M059J (cell line): ENCODE data around the gene MSANTD2. TPM values are rescaled to one million over a fixed set of nuclear protein-coding genes. Genes with fewer than 3 reads are reported as not detected.

Source experiments
- DNase-seq: peaks from one replicate; pipeline ENCODE4 v3.0.0-alpha.2; 2012; ENCODE audit warnings: low read depth
- total RNA-seq: library from RNA; depleted of rRNA; stranded (reverse); fragments of >200 nt; shearing (Covaris generic); gene quantifications from 2 replicates; pipeline ENCODE4 v1.2.3, GENCODE V29; 2014

The MSANTD2 gene
- total RNA-seq, 1 experiment from 2014 or later, result 14.1 TPM

DNA sequence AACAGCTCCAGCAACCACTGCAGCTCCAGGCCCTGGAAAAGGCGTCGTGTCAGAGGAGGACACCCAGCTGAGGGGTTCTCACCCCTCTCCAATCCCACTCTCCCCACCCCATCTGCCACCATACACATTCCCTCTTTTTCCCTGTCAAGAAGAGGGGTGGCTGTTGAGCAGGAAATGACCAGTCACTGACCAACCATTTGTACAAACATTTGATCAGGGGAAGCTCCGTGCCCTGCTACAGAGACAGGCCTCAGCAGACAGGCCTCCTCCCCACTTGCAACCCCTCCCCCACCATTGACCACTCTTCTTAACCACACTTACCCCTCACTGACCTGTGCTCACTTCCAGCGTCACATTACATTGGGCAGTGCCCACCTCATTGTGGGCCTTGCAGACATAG lies 45.9 kb downstream of the MSANTD2 start:
- DNase-seq, result peak; percentile 67

DNA sequence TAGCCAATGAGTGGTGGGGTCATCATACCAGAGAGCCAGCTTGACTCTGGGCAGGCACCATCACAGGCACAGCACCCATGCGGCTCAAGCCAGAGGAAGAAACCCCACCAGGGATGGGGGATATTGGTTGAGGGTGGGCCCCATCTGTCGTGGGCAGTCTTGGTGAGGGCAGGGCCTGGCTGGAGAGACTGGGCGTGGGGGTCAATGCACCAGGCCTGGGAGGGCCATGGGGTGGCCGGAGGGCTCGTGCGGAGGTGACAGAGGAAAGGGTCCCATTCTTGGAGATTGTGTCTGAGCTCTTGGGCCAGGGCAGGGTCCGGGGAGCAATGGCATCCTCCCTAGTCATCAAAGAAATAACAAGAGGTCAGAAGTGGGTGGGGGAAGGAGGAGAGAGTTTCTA lies 46.6 kb downstream of the MSANTD2 start:
- no peak for DNase-seq

DNA sequence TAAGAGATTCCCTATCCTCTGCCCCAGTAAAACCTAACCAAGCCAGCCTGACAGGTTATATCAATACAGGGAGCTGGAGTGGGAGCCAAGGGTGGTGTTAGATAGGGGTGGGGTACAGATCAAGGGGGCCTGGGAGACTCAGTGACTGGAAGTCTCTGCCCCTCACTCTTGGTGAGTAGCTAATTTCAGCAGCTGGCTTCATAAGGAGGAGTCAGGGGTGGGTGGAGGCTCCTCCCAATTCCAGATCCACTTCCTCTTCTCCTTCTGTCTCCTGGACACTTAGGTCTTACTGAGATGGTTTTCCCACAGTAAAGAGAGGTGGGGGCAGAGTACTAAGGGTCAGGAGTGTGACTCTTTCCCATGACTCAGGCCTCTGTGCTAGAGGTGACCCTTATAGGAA lies 47.0 kb downstream of the MSANTD2 start:
- DNase-seq, result no peak

DNA sequence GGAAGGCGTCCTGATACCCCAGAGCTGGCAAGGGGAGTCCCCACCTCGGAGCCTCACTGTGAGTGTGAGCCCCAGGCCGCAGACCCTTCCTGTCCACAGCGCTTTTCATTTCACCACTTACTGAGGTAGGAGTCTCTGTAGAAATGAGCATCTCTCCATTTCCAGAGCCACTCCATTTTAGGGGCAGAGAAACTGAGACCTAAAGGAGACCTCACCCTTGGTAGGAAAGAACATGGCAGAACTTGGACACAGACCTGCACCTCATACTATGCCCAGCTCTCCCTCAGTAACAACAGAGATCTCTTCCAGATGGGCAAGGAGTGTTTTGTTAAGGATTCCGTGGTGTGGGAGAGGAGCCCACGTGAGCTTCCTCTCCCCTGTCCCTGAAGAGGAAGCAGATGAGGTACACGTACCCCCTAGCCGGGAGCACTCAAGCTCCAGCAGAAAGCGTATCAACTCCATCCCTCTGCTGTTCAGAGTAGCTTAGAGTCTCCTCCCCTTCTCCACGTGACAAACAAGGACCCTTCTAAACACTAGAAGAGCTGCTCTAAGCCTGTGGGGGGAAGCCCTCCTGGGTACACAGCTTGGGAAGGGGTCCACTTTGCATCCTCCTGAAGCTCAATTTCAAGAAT lies 47.6 kb downstream of the MSANTD2 start:
- no peak for DNase-seq

- no peak for DNase-seq
Measured at GRCh38 chr11:124751741-124752470, 48.3 kb downstream of the MSANTD2 start, which contains the start of gene VSIG2. TSS of gene VSIG2 (minus strand) at chr11:124752255. CDS start at chr11:124752137, 118 bp downstream.

- no peak for DNase-seq
Measured at GRCh38 chr11:124751391-124751740, 48.8 kb downstream of the MSANTD2 start.

DNA sequence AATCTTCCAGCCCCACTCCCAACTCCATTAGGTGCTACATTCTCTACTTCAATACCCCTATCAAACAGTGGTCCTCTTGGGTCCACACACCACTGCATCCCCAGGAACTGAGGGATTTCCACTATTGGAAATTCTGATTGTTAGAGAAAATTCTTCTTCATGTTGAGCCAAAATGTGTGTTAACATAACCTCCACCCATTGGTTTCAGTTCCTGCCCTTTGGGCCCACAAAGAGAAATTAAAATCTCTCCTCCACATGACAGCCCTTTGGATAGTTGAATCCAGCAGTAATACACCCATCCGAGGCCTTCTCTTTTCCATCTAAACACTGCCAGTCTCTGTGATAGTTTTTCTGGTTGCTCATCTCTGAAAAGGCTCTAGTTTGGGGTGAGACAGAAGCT lies 50.3 kb downstream of the MSANTD2 start:
- DNase-seq, result no peak

DNA sequence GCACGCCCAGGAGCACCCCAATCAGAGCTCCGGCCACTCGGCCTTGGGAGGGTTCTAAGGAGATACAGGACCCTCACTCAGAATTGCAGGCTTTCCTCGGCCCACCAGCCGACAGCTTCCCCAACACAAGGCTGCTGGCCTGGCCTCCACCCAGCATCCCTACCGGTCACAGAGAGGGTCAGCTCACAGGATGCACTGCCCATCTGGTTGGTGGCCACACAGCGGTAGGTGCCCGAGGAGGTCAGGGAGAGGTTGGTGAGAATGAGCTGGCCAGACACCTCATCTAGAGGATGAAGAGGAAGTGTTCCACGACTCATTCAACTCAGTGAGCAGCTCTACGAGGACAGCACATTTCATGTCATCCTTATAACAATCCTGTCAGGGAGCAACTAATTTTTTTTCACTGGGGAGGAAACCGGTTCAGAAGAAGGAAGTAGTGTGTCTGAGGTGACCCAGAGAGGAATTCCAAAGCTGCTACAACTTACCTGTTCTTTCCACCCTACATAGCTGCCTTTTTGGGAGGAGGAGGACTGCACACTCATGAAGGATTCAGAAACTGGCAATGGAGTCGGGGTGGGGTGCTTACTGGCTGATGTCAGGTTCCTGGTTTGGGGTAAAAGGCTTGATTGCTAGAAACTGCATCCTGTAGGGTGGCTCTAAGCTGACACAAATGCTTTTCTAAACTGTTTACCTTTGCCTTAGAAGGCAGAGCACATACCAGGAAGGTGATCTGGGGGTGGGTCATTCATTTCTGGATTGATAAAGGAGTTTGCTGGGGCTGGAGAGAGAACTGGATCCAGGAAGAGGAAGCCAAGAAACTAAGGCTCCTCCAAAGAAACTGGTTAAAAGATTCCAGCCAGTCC lies 51.5 kb downstream of the MSANTD2 start:
- peak; percentile 83 for DNase-seq

DNA sequence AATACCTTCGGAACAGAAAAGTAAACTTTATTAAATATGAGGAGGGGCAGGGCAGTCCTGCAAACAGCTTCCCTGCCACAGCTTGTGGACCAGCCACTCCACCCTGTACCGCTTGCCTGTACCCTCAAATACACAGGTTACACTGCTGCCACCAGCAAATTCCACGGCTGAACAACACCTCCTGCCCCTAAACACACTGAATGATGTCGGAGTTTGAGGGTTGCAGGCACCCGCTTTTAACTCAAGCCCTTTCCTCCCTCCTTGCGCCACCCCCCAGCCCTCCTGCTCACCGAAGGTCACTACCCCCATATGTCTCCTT lies 52.1 kb downstream of the MSANTD2 start:
- DNase-seq, result no peak

DNA sequence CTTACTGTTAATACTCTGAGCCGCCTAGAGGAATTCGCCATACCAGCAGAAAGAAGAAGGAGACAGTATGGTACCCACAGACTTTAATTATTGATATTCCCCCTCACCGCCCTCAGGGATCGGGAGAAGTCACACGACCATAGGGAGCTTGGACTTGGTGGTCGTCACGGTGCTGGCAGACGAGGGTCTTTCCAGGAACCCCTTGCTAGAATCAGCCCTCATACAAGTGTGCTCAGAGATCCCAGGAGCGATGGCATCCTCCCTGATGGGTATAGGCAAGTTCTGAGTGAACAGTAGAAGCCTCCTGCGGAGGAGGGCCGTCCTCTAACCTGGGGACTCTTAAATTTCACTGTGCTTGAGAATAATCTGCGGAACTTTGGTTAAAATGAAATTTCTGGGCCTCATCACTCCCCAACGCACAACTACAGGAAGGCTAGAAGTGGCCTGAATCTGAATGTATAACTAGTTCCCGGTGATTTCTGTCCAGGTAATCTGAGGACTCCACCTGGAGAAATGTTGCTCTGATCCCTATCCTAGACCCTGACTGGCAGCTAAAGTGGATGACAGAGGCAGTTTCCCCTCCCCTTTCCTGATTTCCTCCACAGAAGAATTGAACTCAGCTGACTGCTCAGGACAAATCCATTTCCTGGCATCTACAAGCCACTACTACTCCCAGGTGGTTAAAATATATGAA lies 52.7 kb downstream of the MSANTD2 start:
- no peak for DNase-seq

DNA sequence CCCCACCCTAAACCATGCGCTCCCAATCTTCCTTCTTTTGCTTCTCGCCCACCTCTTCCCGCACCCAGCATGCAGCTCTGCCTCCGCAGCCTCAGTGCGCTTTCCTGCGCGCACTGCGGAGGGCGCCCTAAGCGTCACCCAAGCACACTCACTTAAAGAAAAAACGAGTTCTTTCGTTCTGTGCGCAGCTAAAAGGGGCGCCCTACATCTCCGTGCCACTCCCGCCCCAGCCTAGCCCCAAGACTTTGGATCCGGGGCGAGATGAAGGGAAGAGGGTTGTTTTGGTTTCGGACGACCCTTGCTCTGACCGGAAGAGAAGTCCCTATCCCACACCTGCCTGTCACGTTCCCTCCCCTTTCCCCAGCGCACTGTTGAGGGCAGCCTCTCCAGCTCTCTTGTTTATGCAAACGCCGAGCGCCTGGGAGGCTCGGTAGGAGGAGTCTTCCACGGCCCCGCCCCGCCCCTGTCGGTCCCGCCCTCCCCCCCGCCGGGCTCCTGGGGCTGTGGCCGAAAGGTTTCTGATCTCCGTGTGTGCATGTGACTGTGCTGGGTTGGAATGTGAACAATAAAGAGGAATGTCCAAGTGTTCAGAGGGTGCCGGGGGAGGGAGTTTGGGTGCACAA lies 53.5 kb downstream of the MSANTD2 start:
- peak; percentile 87 for DNase-seq

DNA sequence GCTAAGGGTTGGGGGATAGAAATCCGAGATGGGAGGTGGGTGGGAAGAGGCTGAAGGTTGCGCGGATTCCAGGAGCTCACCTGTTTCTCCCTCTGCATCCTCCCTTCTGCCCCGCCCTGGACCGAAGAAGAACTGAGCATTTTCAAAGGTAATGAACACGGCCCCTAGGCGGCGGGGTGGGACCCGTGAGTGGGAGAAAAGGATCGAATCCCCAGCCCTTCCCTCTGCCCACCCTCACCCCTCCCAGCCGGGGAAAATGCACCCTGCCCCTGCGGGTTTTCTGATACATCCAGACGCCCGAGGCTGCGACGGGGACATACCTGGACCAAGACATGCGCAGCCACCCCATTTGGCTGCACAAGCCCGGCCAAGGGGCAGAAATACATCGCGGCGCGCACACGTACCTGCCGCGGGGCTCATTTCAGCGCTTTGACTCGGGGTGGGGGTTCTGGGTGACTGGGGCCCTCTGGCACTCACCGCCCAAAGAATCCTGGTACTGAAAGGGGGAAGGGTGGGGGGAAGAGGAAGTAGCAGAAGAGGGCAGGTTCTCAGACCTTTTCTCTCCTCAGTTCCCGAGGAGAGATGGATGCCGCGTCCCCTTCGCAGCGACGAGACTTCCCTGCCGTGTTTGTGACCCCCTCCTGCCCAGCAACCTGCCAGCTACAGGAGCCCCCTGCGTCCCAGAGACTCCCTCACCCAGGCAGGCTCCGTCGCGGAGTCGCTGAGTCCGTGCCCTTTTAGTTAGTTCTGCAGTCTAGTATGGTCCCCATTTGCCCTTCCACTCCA lies 54.2 kb downstream of the MSANTD2 start:
- DNase-seq, result no peak

- DNase-seq, result no peak
Measured at GRCh38 chr11:124745270-124745834, 54.9 kb downstream of the MSANTD2 start.

GRCh38 chr11:124743050-124743449 lies 57.2 kb downstream of the MSANTD2 start:
- no peak for DNase-seq

GRCh38 chr11:124742555-124742954 lies 57.7 kb downstream of the MSANTD2 start:
- DNase-seq, result no peak

- DNase-seq, result peak; percentile 54
Measured at GRCh38 chr11:124740277-124740882, 59.8 kb downstream of the MSANTD2 start.

DNA sequence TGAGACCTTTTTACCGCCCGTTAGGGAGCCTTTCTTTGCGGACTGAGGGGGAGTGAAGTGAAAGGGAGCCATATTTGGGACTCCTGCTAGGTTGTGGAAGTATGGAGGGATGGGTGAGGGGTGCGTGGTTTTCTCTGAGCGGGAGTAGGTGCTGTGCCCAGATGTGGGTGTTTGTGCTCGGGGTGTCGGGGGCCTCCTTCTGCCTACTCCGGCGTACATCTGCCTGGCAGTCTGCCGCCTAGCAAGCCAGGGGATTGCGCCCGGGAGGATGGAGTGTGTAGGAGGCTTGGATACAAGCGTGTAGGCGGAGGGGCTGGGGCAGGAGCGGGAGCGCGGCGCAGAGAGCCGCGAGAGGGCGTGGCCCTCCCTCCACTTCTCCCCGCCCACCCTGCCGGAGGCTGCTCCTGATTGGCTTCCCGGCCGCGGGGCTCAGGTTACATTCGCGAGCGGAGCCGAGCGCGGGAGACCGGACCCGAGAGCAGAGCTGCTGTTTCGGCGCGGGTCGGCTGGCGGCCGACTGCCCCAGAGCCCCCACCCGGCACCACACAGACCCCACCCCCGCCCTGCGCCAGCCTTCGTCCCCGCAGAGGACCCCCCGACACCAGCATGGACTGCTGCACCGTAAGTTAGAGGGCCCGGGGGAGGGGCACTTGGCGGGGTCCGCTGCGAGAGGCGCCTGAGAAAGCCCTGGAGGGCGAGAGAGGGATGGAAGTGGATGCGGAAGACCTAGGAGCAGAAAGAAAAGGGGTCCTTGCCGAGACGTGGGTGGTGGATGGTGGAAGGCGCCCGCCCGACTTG lies 60.5 kb downstream of the MSANTD2 start, which contains the start of gene NRGN:
Gene NRGN, plus strand, starts transcription at position 464 of the 798 bp plus-strand sequence. Its CDS starts 143 bp downstream, at position 607.
- peak; percentile 91 for DNase-seq

DNA sequence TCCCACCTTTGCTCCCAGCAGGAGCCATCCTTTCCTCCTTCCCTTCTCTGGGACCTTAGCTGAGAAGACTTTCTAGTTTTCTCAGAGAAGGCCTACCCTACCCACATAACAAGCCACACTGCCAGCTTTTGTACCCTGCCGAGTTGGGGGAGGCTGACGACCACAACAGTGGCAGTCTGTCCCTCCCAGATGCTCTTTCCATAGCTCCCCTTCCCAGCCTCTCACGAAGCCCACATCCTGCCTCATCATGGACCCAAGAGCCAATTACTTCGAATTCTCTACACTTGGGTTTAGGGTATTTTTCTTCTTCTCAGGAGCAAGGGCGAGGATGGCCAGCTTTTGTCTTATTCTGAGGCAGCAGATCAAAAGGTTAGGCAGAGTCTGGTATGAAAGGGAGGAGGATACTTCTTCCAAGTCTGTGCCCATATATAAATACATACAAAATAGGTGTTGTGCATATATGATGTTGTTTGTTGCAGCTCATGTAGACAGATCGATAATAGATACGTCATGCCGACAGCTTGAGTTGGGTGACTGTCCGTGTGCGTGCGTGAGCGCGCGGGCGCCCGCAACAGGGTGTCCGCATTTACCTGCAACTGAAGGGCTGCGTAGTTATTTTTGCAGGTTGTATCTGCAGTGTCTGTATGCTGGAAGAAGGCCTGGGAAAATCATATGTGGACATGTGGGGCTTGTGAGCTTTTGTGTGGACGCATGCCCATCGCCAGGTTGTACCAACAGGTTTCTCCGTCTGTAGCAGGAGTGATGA lies 61.3 kb downstream of the MSANTD2 start:
- no peak for DNase-seq
